GM21447 (cell line): ENCODE measurements around the gene INO80C.
A peak's percentile ranks its signal among the peaks of the same experiment; 100 is the strongest.
"Not testable (repeated sequence)": the region's sequence is repeated elsewhere in the genome, so short reads cannot be mapped to it uniquely, and the experiment has no call there.

ENCODE experiments used
- ATAC-seq: cut with Tn5 transposase; IDR thresholded peaks from one replicate; pipeline ENCODE4 v1.9.1; 2021; ENCODE audit not compliant: unreplicated experiment

Gene INO80C

GRCh38 chr18:35489913-35490490 lies 7.8 kb downstream of the INO80C start:
- ATAC-seq: no peak

GRCh38 chr18:35489281-35489680 lies 8.5 kb downstream of the INO80C start:
- ATAC-seq: not testable (repeated sequence)

- ATAC-seq: not testable (repeated sequence)
Measured at GRCh38 chr18:35488396-35488795, 9.4 kb downstream of the INO80C start.

GRCh38 chr18:35487525-35487924 lies 10.2 kb downstream of the INO80C start:
- ATAC-seq: not testable (repeated sequence)

- no peak for ATAC-seq
Measured at GRCh38 chr18:35485852-35486251, 11.9 kb downstream of the INO80C start.

GRCh38 chr18:35484034-35484433 lies 13.7 kb downstream of the INO80C start:
- no peak for ATAC-seq

- no peak for ATAC-seq
Measured at GRCh38 chr18:35481960-35482366, 15.8 kb downstream of the INO80C start.

GRCh38 chr18:35479911-35480586 lies 17.7 kb downstream of the INO80C start:
- no peak for ATAC-seq

GRCh38 chr18:35478520-35479435 lies 19.0 kb downstream of the INO80C start:
- ATAC-seq: no peak

- ATAC-seq: no peak
Measured at GRCh38 chr18:35477974-35478373, 19.8 kb downstream of the INO80C start.

GRCh38 chr18:35477497-35477896 lies 20.3 kb downstream of the INO80C start:
- no peak for ATAC-seq

- ATAC-seq: no peak
Measured at GRCh38 chr18:35474884-35475283, 22.9 kb downstream of the INO80C start.

- no peak for ATAC-seq
Measured at GRCh38 chr18:35473562-35473961, 24.2 kb downstream of the INO80C start.

- ATAC-seq: no peak
Measured at GRCh38 chr18:35470435-35470834, 27.3 kb downstream of the INO80C start.

GRCh38 chr18:35469725-35470124 lies 28.0 kb downstream of the INO80C start:
- ATAC-seq: no peak

GRCh38 chr18:35468711-35469110 lies 29.0 kb downstream of the INO80C start:
- ATAC-seq: no peak

- ATAC-seq: peak; percentile 89
Measured at GRCh38 chr18:35467624-35468016, 30.1 kb downstream of the INO80C start.

GRCh38 chr18:35466815-35467623 lies 30.7 kb downstream of the INO80C start:
- ATAC-seq: peak; percentile 14

GRCh38 chr18:35466334-35466733 lies 31.4 kb downstream of the INO80C start:
- no peak for ATAC-seq

GRCh38 chr18:35465329-35465728 lies 32.4 kb downstream of the INO80C start:
- no peak for ATAC-seq

GRCh38 chr18:35464831-35465279 lies 32.9 kb downstream of the INO80C start:
- ATAC-seq: no peak
